Upper lobe of left lung (tissue), 4 donors: ENCODE measurements around the gene CCDC102B.

Experiments used
- EP300 ChIP-seq, 4 donors: sonication (generic); formaldehyde crosslinking; IDR thresholded peaks; one replicate each; pipeline ENCODE4 v1.5.1; 2017; ENCODE audit warnings: antibody characterized with exemption in 4 of 4, control low read depth in 2 of 4
- TF ChIP-seq, protein P1 (sequence below), 6 experiments: fragments of 450-650 bp in 4 of 6; fragments of 200-600 bp in 2 of 6; sonication (generic) in 2 of 6; IDR thresholded peaks; one replicate each; pipeline ENCODE4 v1.5.1; 2016 to 2019; ENCODE audit warnings: antibody characterized with exemption in 6 of 6

GRCh38 chr18:69082499-69082898, 284.6 kb downstream of the CCDC102B start:
- TF ChIP-seq, protein P1, sequence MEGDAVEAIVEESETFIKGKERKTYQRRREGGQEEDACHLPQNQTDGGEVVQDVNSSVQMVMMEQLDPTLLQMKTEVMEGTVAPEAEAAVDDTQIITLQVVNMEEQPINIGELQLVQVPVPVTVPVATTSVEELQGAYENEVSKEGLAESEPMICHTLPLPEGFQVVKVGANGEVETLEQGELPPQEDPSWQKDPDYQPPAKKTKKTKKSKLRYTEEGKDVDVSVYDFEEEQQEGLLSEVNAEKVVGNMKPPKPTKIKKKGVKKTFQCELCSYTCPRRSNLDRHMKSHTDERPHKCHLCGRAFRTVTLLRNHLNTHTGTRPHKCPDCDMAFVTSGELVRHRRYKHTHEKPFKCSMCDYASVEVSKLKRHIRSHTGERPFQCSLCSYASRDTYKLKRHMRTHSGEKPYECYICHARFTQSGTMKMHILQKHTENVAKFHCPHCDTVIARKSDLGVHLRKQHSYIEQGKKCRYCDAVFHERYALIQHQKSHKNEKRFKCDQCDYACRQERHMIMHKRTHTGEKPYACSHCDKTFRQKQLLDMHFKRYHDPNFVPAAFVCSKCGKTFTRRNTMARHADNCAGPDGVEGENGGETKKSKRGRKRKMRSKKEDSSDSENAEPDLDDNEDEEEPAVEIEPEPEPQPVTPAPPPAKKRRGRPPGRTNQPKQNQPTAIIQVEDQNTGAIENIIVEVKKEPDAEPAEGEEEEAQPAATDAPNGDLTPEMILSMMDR (IDR thresholded peaks at IDR 0.05): no peak
- no peak for TF ChIP-seq EP300 (IDR thresholded peaks at IDR 0.05)
